HG03521 (cell line): ENCODE measurements around the gene ABCC9.
"Not testable (repeated sequence)": the region's sequence is repeated elsewhere in the genome, so short reads cannot be mapped to it uniquely, and the experiment has no call there.

Source experiments
- ATAC-seq: cut with Tn5 transposase; IDR thresholded peaks from one replicate; pipeline ENCODE4 v1.9.1; 2021; ENCODE audit warnings: mild to moderate bottlenecking, moderate library complexity; ENCODE audit not compliant: unreplicated experiment

Gene ABCC9

GRCh38 chr12:21934173-21934572 lies 7.1 kb downstream of the ABCC9 start:
- ATAC-seq, result no peak

- ATAC-seq, result no peak
These were observed 7.6 kb downstream of the ABCC9 start for GRCh38 chr12:21933656-21934055.

- not testable (repeated sequence) for ATAC-seq
These were observed 11.3 kb downstream of the ABCC9 start for GRCh38 chr12:21929972-21930371.

- ATAC-seq, result no peak
These were observed 15.8 kb downstream of the ABCC9 start for GRCh38 chr12:21925296-21925913.

- no peak for ATAC-seq
These were observed 19.8 kb downstream of the ABCC9 start for GRCh38 chr12:21921436-21921835.

GRCh38 chr12:21918456-21918855 lies 22.8 kb downstream of the ABCC9 start:
- ATAC-seq, result no peak

GRCh38 chr12:21913823-21914222 lies 27.4 kb downstream of the ABCC9 start:
- no peak for ATAC-seq

- no peak for ATAC-seq
These were observed 28.9 kb downstream of the ABCC9 start for GRCh38 chr12:21912318-21912717.

GRCh38 chr12:21911832-21912231 lies 29.4 kb downstream of the ABCC9 start:
- no peak for ATAC-seq

- no peak for ATAC-seq
These were observed 30.6 kb downstream of the ABCC9 start for GRCh38 chr12:21910657-21911056.

- no peak for ATAC-seq
These were observed 33.0 kb downstream of the ABCC9 start for GRCh38 chr12:21907948-21908837.

GRCh38 chr12:21906919-21907493 lies 34.2 kb downstream of the ABCC9 start:
- peak; percentile 82 for ATAC-seq

GRCh38 chr12:21899532-21899931 lies 41.7 kb downstream of the ABCC9 start:
- not testable (repeated sequence) for ATAC-seq

GRCh38 chr12:21895651-21896050 lies 45.6 kb downstream of the ABCC9 start:
- ATAC-seq, result no peak

GRCh38 chr12:21894792-21895595 lies 46.2 kb downstream of the ABCC9 start:
- no peak for ATAC-seq

GRCh38 chr12:21893924-21894323 lies 47.3 kb downstream of the ABCC9 start:
- no peak for ATAC-seq

GRCh38 chr12:21892341-21892740 lies 48.9 kb downstream of the ABCC9 start:
- ATAC-seq, result no peak

GRCh38 chr12:21891751-21892217 lies 49.4 kb downstream of the ABCC9 start:
- no peak for ATAC-seq

- ATAC-seq, result no peak
These were observed 52.9 kb downstream of the ABCC9 start for GRCh38 chr12:21888276-21888863.

- ATAC-seq, result no peak
These were observed 56.3 kb downstream of the ABCC9 start for GRCh38 chr12:21884936-21885335.

GRCh38 chr12:21882635-21883034 lies 58.6 kb downstream of the ABCC9 start:
- no peak for ATAC-seq
